Neural cell (in vitro differentiated cells): ENCODE results near the gene ARMC2. TPM values are rescaled to one million over a fixed set of nuclear protein-coding genes. Genes with fewer than 3 reads are reported as not detected.
"Not testable (repeated sequence)": the region's sequence is repeated elsewhere in the genome, so short reads cannot be mapped to it uniquely, and the experiment has no call there.

Source experiments
- H2AFZ ChIP-seq: fragments of 200-600, 300-800 bp; sonication (generic), shearing (Covaris generic); 2 replicates; pipeline ENCODE4 v1.6.0; 2014; ENCODE audit warnings: low read depth, mild to moderate bottlenecking, antibody characterized with exemption, low read length, moderate library complexity
- H3F3A ChIP-seq: fragments of 200-600 bp; shearing (Covaris generic); 2 replicates; pipeline ENCODE4 v1.6.1; 2016; ENCODE audit warnings: mild to moderate bottlenecking, moderate library complexity, mixed read lengths, antibody characterized with exemption, low read length; ENCODE audit not compliant: insufficient read depth, poor library complexity, severe bottlenecking
- H3K27ac ChIP-seq: fragments of 200-600, 300-800 bp; sonication (generic), shearing (Covaris generic); 2 replicates; pipeline ENCODE4 v1.5.1; 2014; ENCODE audit warnings: mild to moderate bottlenecking, low read length, moderate library complexity
- H3K27me3 ChIP-seq: fragments of 300-800, 200-600 bp; sonication (generic), shearing (Covaris generic); 2 replicates; pipeline ENCODE4 v1.6.0; 2014; ENCODE audit warnings: mild to moderate bottlenecking, low read depth, low read length, moderate library complexity; ENCODE audit not compliant: insufficient read depth
- H3K36me3 ChIP-seq: fragments of 300-800, 200-600 bp; sonication (generic), shearing (Covaris generic); 2 replicates; pipeline ENCODE4 v1.5.1; 2014; ENCODE audit warnings: mild to moderate bottlenecking, antibody characterized with exemption, low read length, moderate library complexity; ENCODE audit not compliant: insufficient read depth
- H3K4me2 ChIP-seq: fragments of 300-800, 200-600 bp; sonication (generic), shearing (Covaris generic); 2 replicates; pipeline ENCODE4 v1.6.0; 2014; ENCODE audit warnings: mild to moderate bottlenecking, low read length
- H3K4me3 ChIP-seq: fragments of 300-800, 200-600 bp; sonication (generic), shearing (Covaris generic); 2 replicates; pipeline ENCODE4 v1.5.1; 2014; ENCODE audit warnings: mild to moderate bottlenecking, low read length, moderate library complexity
- H3K79me2 ChIP-seq: fragments of 200-600 bp; shearing (Covaris generic); replicated peaks from 2 replicates; pipeline ENCODE4 v1.6.0; 2014; ENCODE audit warnings: mild to moderate bottlenecking, low read length, moderate library complexity; ENCODE audit not compliant: insufficient read depth
- H3K9ac ChIP-seq: fragments of 300-800, 200-600 bp; sonication (generic), shearing (Covaris generic); 2 replicates; pipeline ENCODE4 v1.6.1; 2016; ENCODE audit warnings: mild to moderate bottlenecking, low read length, mixed read lengths
- H3K9me2 ChIP-seq: fragments of 200-600 bp; shearing (Covaris generic); 2 replicates; pipeline ENCODE4 v1.6.1; 2016; ENCODE audit warnings: mild to moderate bottlenecking, low read length, mixed read lengths; ENCODE audit not compliant: insufficient read depth
- H3K9me3 ChIP-seq: fragments of 200-600, 300-800 bp; sonication (generic), shearing (Covaris generic); 2 replicates; pipeline ENCODE4 v1.6.1; 2016; ENCODE audit warnings: mild to moderate bottlenecking, mixed run types, low read length, moderate library complexity, mixed read lengths
- H4K20me1 ChIP-seq: fragments of 200-600 bp; shearing (Covaris generic); 2 replicates; pipeline ENCODE4 v1.6.1; 2016; ENCODE audit warnings: mild to moderate bottlenecking, mixed run types; ENCODE audit not compliant: insufficient read depth
- CTCF ChIP-seq: fragments of 450-650 bp; IDR thresholded peaks from 2 replicates; pipeline ENCODE4 v1.5.1; 2014; ENCODE audit warnings: antibody characterized with exemption, mild to moderate bottlenecking, moderate library complexity; ENCODE audit not compliant: poor library complexity, severe bottlenecking
- EP300 ChIP-seq: fragments of 450-650 bp; conservative IDR thresholded peaks from 2 replicates; pipeline ENCODE4 v1.6.1; 2014; ENCODE audit warnings: antibody characterized with exemption, mild to moderate bottlenecking, moderate library complexity; ENCODE audit not compliant: poor library complexity, severe bottlenecking
- EZH2 ChIP-seq: fragments of 200-600, 300-800 bp; shearing (Covaris generic), sonication (generic); IDR thresholded peaks from 2 replicates; pipeline ENCODE4 v1.6.1; 2014; ENCODE audit warnings: antibody characterized with exemption, low read length, borderline replicate concordance, mild to moderate bottlenecking; ENCODE audit not compliant: insufficient read depth, poor library complexity, severe bottlenecking
- MXI1 ChIP-seq: fragments of 450-650 bp; conservative IDR thresholded peaks from 2 replicates; pipeline ENCODE4 v1.6.1; 2014; ENCODE audit warnings: antibody characterized with exemption, mild to moderate bottlenecking; ENCODE audit not compliant: poor library complexity, severe bottlenecking
- POLR2AphosphoS5 ChIP-seq: IDR thresholded peaks from 2 replicates; pipeline ENCODE4 v1.6.1; 2012
- RAD21 ChIP-seq: fragments of 450-650 bp; conservative IDR thresholded peaks from 2 replicates; pipeline ENCODE4 v1.6.1; 2014; ENCODE audit warnings: antibody characterized with exemption, mild to moderate bottlenecking, moderate library complexity
- REST ChIP-seq: IDR thresholded peaks from 2 replicates; pipeline ENCODE4 v1.6.1; 2012; ENCODE audit warnings: borderline replicate concordance
- SMC3 ChIP-seq: fragments of 450-650 bp; conservative IDR thresholded peaks from 2 replicates; pipeline ENCODE4 v1.6.1; 2014; ENCODE audit warnings: antibody characterized with exemption, mild to moderate bottlenecking, moderate library complexity; ENCODE audit not compliant: poor library complexity
- TAF1 ChIP-seq: IDR thresholded peaks from 2 replicates; pipeline ENCODE4 v1.6.1; 2012; ENCODE audit warnings: low read depth
- polyA plus RNA-seq: library from polyadenylated mRNA; depleted of rRNA; stranded (reverse); fragments of >200 nt; gene quantifications from 2 replicates; pipeline ENCODE4 v1.2.3, GENCODE V29; 2014

Gene ARMC2
- polyA plus RNA-seq, 1 donor from 2014 or later: 18.6 TPM

GRCh38 chr6:108927927-108928326, 79.7 kb downstream of the ARMC2 start:
- Histone ChIP-seq H3K9ac (no peak overlapping the region), H3K9me3 (no peaks in the 10 kb centered on the region), H3K27ac (no peak overlapping the region), H3K27me3 (no peaks in the 10 kb centered on the region), H3K36me3 (no peaks in the 10 kb centered on the region), H4K20me1 (no peaks in the 10 kb centered on the region), H3K4me2 (no peak overlapping the region), H3K79me2 (no peaks in the 10 kb centered on the region), H3F3A (no peaks in the 10 kb centered on the region), H3K4me3 (no peak overlapping the region), H3K9me2 (no peaks in the 10 kb centered on the region), H2AFZ (no peak overlapping the region)
- TF ChIP-seq MXI1 (no peak), SMC3 (no peak), REST (no peak), EZH2 (no peak), POLR2AphosphoS5 (no peak), EP300 (no peak), TAF1 (no peak), CTCF (no peak), RAD21 (no peak)

GRCh38 chr6:108928650-108929049, 80.4 kb downstream of the ARMC2 start:
- no peak overlapping the region for H3K4me2 ChIP-seq
- no peaks in the 10 kb centered on the region for H3K27me3 ChIP-seq
- no peak overlapping the region for H3K27ac ChIP-seq
- H3K9me2 ChIP-seq: no peaks in the 10 kb centered on the region
- H3K9ac ChIP-seq: no peak overlapping the region
- no peaks in the 10 kb centered on the region for H3K36me3 ChIP-seq
- no peaks in the 10 kb centered on the region for H3K79me2 ChIP-seq
- no peak overlapping the region for H3K4me3 ChIP-seq
- H3K9me3 ChIP-seq: no peaks in the 10 kb centered on the region
- TF ChIP-seq REST (no peak), EZH2 (no peak), EP300 (no peak), MXI1 (no peak), CTCF (no peak), SMC3 (no peak)
- H2AFZ ChIP-seq: no peak overlapping the region
- H4K20me1 ChIP-seq: no peaks in the 10 kb centered on the region
- no peaks in the 10 kb centered on the region for H3F3A ChIP-seq

GRCh38 chr6:108931090-108931489, 82.9 kb downstream of the ARMC2 start:
- not testable (repeated sequence) for H3K27ac ChIP-seq, H3K27me3 ChIP-seq, H3K4me3 ChIP-seq, H4K20me1 ChIP-seq, H3K9me2 ChIP-seq, H3K4me2 ChIP-seq, H2AFZ ChIP-seq, H3K9me3 ChIP-seq, H3F3A ChIP-seq, H3K79me2 ChIP-seq, H3K9ac ChIP-seq, H3K36me3 ChIP-seq
